ENCODE data around the gene ASCC3.

GRCh38 chr6:100775667-100776066 is 105.5 kb downstream of the ASCC3 start:
- TF ChIP-seq L3MBTL2 (conservative IDR thresholded peaks at IDR 0.05) = no peak
- no peak for TF ChIP-seq FOXK2 (IDR thresholded peaks at IDR 0.05)
- TF ChIP-seq FOXA1 (IDR thresholded peaks at IDR 0.05) = no peak

Measured in HEK293T (cell line).